Fibroblast of skin of left biceps (primary cell): ENCODE measurements around the gene KLHDC3.
A peak's percentile ranks its signal among the peaks of the same experiment; 100 is the strongest.

Source experiments
- DNase-seq, 2 experiments: peaks; one replicate each; pipeline ENCODE4 v3.0.0-alpha.2; 2013; ENCODE audit warnings: low read depth in 2 of 2

The KLHDC3 gene

DNA sequence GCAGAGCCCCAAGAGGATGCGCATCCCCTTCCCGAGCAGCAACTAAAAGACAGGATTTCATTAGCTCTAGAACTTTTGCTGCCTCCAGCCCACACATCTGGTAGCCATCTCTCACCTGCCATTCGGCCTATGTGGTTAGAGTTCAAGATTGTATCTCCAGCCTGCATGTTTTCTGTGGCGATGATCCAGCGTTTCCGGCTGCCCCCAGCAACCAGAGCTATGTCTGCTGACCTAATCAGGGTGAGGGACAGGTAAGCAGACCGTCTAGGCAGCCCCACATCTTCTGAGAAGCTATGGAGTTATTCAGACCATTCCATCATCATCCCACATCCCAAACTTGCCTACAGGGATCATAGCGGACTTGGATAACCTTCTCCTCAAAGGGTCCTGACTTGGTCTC is 41.9 kb downstream of the KLHDC3 start:
- no peak for DNase-seq

DNA sequence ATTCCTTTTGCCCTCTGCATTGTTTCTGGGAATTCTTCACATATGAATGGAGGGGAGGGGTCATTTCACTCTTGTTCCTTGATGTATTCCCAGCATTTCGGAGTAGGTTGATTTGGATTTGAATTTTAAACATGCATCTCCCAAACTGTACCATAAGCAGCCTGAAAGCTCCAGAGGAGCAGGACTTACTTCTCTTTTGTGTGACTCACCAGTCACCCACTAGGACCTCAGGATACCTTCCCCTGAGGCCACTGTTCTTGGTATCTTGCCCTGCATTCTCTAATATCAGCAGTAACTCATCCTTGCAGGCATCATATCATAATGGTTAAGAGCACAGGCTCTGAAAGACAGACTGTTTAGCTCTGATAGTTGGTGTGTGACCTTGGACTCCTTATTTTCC is 44.5 kb downstream of the KLHDC3 start:
- DNase-seq: no peak

GRCh38 chr6:43059168-43060033 is 45.4 kb downstream of the KLHDC3 start, which contains the start of the genes KLC4 and MRPL2:
Gene KLC4, plus strand, starts transcription at chr6:43059631. Its CDS starts 1,705 bp downstream, at chr6:43061336.
Gene MRPL2, minus strand, starts transcription at chr6:43059434. Its CDS starts 53 bp downstream, at chr6:43059381.
- peak; percentile 94 to 95 for DNase-seq

- no peak for DNase-seq
These were observed 46.1 kb downstream of the KLHDC3 start for GRCh38 chr6:43060034-43060754.

DNA sequence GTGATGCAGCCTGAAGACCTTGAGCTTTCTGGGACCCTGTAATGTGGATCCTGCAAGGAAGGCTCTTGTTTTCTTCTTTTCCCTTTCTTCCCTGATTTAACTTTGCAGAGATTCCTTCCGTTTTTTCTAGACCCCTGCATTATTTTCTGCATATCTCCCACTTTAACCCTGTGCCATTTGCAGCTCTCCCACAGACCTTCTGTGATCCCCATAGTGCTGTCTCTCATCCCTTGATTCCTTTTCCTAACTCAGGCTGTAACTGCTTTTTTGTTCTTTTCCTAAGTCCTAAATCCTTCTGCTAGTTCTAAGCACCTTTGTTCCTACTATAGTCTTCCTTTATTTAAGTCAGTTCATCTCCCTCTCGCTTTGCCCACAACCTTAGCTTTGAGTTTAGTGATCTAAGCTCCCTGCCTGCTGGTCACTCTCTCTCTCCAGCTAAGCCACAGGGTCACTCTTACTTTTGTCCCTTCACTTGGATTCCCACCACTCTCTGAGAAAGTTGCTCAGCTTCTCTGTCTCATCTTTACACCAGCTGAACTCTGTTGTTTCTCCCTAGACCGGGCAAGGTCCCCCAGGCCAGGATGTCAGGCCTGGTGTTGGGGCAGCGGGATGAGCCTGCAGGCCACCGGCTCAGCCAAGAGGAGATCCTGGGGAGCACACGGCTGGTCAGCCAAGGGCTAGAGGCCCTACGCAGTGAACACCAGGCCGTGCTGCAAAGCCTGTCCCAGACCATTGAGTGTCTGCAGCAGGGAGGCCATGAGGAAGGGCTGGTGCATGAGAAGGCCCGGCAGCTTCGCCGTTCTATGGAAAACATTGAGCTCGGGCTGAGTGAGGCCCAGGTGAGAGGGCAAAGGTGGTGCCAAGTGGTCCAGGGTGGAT is 46.9 kb downstream of the KLHDC3 start:
- no peak for DNase-seq

DNA sequence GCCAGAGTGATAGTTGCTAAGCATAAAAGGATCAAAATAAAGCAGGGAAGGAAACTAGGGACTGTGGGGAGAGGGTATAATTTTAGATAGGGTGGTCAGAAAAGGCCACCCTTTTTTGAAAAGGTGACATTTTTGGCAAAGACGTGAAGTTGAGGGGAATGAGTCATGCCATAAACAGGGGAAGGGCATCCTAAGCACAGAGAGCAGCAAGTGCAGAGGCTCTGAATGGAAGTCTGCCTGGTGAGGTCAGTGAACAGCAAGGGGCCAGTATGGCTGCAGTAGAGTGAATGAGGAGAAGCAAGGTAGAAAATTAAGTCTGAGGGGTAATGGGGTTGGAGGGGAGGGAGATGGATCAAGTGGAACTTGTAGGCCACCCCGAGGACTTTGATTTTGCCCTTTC is 47.8 kb downstream of the KLHDC3 start:
- no peak for DNase-seq

DNA sequence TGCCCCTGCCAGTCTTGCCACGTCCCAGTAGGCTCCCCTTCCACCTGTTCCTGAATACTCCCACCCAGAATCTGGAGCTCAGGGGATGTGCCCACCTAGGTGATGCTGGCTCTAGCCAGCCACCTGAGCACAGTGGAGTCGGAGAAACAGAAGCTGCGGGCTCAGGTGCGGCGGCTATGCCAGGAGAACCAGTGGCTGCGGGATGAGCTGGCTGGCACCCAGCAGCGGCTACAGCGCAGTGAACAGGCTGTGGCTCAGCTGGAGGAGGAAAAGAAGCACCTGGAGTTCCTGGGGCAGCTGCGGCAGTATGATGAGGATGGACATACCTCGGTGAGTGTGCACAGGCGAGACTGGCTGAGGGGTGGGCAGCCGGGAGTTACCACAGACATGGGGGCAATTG is 48.8 kb downstream of the KLHDC3 start:
- no peak for DNase-seq

DNA sequence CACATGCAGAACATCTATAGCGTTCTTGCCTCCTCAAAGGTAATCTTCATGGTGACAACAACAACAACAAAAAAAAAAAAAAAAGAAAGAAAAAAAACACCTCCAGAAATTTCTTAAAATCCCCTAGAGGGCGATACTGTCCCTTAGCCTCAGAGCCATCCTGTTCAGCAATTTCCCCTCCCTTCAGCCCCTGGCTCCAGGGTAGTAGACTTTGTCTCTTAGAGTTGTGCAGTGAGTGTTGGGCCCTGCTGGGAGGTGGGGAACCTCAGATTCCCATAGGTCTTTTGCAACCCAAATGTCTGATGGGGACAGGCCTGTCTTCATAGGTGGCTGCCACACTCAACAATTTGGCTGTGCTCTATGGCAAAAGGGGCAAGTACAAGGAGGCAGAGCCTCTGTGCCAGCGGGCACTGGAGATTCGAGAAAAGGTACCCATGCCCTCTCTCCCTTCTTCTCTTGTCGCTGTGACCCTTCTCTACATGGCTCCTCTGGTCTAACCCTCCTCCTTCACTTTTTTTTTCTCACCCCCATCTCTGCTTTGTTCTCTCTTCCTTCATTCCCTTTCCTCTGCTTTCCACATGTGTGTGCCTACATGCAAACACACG is 56.1 kb downstream of the KLHDC3 start:
- DNase-seq: no peak
